Uterus (tissue), 4 donors: Measurements from ENCODE around the gene LRCH4. TPM values are rescaled to one million over a fixed set of nuclear protein-coding genes. Genes with fewer than 3 reads are reported as not detected.

Experiments
- DNase-seq, 2 donors: peaks; one replicate each; pipeline ENCODE4 v3.0.0-alpha.2; 2019 to 2020
- H3K27ac ChIP-seq, 2 donors: fragments of 200-600 bp; sonication (generic); 1 replicate in 1 of 2; 2 replicates in 1 of 2; pipeline ENCODE4 v1.5.1; 2016 to 2018
- H3K27me3 ChIP-seq, 2 donors: fragments of 200-600 bp; sonication (generic); one replicate each; pipeline ENCODE4 v1.5.1; 2018 to 2019; ENCODE audit warnings: control low read depth in 1 of 2
- H3K36me3 ChIP-seq, 2 donors: fragments of 200-600 bp; sonication (generic); one replicate each; pipeline ENCODE4 v1.5.1; 2019; ENCODE audit warnings: control low read depth in 1 of 2
- H3K4me1 ChIP-seq, 2 donors: fragments of 200-600 bp; sonication (generic); one replicate each; pipeline ENCODE4 v1.5.1; 2018 to 2019; ENCODE audit warnings: control low read depth in 1 of 2
- H3K4me3 ChIP-seq, 2 donors: fragments of 200-600 bp; sonication (generic); 1 replicate in 1 of 2; 2 replicates in 1 of 2; pipeline ENCODE4 v1.5.1; 2018 to 2019; ENCODE audit warnings: mild to moderate bottlenecking in 1 of 2
- H3K9me3 ChIP-seq, 2 donors: fragments of 200-600 bp; sonication (generic); one replicate each; pipeline ENCODE4 v1.5.1; 2019; ENCODE audit warnings: control low read depth in 1 of 2
- POLR2A ChIP-seq, 2 donors: fragments of 450-650 bp; IDR thresholded peaks; one replicate each; pipeline ENCODE4 v1.6.1; 2016; ENCODE audit warnings: antibody characterized with exemption in 2 of 2, mild to moderate bottlenecking in 1 of 2, moderate library complexity in 1 of 2
- intact Hi-C: fragments of 100-400 bp; cut with DNase I; formaldehyde crosslinking; loops from one replicate; pipeline ENCODE4 v1.15.1; 2023; ENCODE audit warnings: low total_unique reads
- total RNA-seq, 4 donors: library from RNA; depleted of rRNA in 3 of 4; stranded (reverse); fragments of >200 nt in 3 of 4; gene quantifications; one replicate each; pipeline versions ENCODE4 v1.1.0 to v1.2.4, GENCODE V29; 2014 to 2023
- TF ChIP-seq, protein P1 (sequence below), 4 experiments: fragments of 200-600 bp in 2 of 4; fragments of 450-650 bp in 2 of 4; sonication (generic) in 2 of 4; IDR thresholded peaks; one replicate each; pipeline ENCODE4 v1.5.1; 2016 to 2019; ENCODE audit warnings: antibody characterized with exemption in 4 of 4, mild to moderate bottlenecking in 2 of 4, moderate library complexity in 1 of 4
- donor health status: DM: yes; HTN: yes; CAD: no.

The LRCH4 gene
- total RNA-seq, 4 donors from 2014 or later, result 11.5 to 179 (median 56.8) TPM

DNA sequence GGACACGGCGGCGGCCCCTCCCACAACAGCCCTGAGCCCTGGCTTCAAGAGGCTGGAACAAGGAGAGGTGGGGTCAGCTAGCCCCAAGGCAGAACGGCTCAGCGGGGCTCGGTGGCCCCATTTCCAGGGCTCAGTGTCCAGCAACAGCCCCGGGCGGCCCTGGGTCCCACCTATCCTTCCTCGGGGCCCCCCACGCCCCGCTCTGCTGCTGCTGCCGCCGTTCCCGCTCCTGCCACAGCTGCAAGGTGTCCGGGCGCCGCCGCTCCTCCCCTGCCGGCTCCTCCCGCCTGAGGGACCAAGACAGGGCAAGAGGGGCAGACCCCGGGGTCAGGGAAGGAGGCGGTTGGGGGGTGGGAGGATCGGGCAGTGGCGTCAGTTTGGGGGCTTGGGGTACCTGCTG is 8.8 kb downstream of the LRCH4 start:
- Histone ChIP-seq H3K36me3 (no peaks in the 10 kb centered on the region), H3K4me1 (no peaks in the 10 kb centered on the region), H3K4me3 (no peak overlapping the region), H3K27me3 (no peaks in the 10 kb centered on the region), H3K9me3 (no peaks in the 10 kb centered on the region), H3K27ac (no peak overlapping the region)
- TF ChIP-seq, protein P1, sequence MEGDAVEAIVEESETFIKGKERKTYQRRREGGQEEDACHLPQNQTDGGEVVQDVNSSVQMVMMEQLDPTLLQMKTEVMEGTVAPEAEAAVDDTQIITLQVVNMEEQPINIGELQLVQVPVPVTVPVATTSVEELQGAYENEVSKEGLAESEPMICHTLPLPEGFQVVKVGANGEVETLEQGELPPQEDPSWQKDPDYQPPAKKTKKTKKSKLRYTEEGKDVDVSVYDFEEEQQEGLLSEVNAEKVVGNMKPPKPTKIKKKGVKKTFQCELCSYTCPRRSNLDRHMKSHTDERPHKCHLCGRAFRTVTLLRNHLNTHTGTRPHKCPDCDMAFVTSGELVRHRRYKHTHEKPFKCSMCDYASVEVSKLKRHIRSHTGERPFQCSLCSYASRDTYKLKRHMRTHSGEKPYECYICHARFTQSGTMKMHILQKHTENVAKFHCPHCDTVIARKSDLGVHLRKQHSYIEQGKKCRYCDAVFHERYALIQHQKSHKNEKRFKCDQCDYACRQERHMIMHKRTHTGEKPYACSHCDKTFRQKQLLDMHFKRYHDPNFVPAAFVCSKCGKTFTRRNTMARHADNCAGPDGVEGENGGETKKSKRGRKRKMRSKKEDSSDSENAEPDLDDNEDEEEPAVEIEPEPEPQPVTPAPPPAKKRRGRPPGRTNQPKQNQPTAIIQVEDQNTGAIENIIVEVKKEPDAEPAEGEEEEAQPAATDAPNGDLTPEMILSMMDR (IDR thresholded peaks at IDR 0.05), result no peak
- no peak for TF ChIP-seq POLR2A (IDR thresholded peaks at IDR 0.05)
- no peak for DNase-seq
- intact Hi-C loops, result no loop called here

DNA sequence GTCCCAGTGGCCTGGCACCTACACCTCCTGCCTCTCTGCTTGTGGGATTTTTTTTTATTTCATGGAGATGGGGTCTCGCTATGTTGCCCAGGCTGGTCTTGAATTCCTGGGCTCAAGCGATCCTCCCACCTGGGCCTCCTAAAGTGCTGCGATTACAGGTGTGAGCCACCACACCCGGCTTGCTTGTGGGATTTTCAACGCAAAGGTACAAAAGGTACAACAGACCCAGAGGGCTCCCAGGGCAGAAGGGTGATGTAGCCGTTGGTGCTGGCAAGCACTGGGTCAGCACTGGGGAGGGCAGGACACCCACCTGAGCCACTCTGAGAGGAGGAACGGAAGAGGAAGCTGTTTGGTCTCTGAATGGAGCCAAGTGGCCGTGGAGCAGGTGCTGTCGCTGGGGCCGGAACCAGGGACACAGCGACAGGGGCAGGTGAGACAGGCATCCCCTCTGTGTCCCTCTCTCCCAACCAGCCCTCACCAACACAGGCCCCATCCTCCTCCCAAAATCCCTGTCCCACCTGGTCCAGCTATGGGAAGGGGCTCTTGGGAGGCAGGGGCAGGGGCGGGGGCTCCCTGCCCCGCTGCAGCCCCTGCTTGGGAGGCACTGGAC is 9.4 kb downstream of the LRCH4 start:
- H3K4me3 ChIP-seq, result no peak overlapping the region

DNA sequence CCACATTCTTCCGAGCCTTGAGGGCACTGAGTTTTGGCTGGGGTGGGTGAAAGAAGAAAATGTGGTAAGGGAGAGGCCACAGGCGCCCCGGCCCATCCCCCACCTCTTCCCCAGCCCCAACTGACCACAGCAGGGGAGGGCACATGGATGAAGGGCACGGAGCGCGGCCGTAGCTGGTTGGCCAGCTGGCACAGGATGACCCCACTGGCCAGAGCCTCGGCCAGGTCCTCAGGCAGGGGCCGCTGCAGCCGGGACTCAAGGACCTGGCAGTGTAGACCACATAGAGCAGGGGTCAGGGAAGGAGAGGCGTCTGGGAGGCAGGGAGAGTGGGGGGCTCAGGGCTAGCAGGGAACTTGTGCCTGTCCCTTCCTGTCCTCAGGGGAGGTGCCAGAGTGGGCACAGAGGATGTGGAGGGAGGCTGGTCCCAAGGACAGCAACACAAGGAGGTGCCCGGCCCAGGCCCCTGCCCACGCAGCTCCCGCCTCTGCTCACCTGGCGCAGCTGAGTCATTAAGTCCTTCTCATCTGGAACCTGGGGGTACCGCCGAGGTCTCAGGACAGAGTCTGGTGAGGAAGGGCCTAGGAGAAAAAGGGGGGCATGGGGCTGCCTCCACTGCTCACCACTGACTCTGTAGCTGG is 10.1 kb downstream of the LRCH4 start:
- DNase-seq, result no peak
- TF ChIP-seq POLR2A (IDR thresholded peaks at IDR 0.05), result no peak
- TF ChIP-seq, protein P1 (IDR thresholded peaks at IDR 0.05), result no peak
- Histone ChIP-seq H3K36me3 (no peaks in the 10 kb centered on the region), H3K27me3 (no peaks in the 10 kb centered on the region), H3K4me1 (no peaks in the 10 kb centered on the region), H3K27ac (no peak overlapping the region), H3K4me3 (no peak overlapping the region), H3K9me3 (no peaks in the 10 kb centered on the region)
- intact Hi-C loops, result no loop called here

More for the DNA sequence above, 9.4 kb downstream of the LRCH4 start:
- Histone ChIP-seq H3K4me1 (no peaks in the 10 kb centered on the region), H3K27ac (no peak overlapping the region), H3K27me3 (no peaks in the 10 kb centered on the region), H3K36me3 (no peaks in the 10 kb centered on the region), H3K9me3 (no peaks in the 10 kb centered on the region)
- TF ChIP-seq, protein P1 (IDR thresholded peaks at IDR 0.05), result no peak
- no peak for TF ChIP-seq POLR2A (IDR thresholded peaks at IDR 0.05)
- DNase-seq, result no peak
- intact Hi-C loops, result no loop called here

DNA sequence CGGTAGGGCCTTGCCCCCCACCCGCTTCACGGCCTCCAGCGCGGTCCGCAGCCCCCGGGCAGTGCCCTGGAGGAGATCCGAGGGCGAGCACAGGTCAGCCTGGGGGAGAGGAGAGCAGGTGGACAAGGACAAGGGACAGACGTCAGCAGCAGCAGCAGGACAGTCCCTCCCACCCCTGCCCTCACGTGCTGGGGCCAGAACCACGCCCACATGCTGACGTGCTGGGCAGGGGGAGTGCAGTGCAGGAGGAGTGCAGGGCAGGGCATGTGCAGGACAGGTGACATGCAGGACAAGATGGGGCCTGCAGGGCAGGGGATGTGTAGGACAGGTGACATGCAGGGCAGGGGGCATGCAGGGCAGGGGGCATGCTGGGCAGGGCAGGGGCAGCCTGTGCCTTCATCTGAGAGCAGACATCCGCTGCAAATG is 10.7 kb downstream of the LRCH4 start:
- H3K36me3 ChIP-seq, result no peaks in the 10 kb centered on the region
- H3K27me3 ChIP-seq, result no peaks in the 10 kb centered on the region
- no peak for TF ChIP-seq POLR2A (IDR thresholded peaks at IDR 0.05)
- TF ChIP-seq, protein P1 (IDR thresholded peaks at IDR 0.05), result no peak
- H3K4me1 ChIP-seq, result peaks cover 0 to 3% of the 10 kb centered on the region in 2 donors
- no peak for DNase-seq
- intact Hi-C loops, result no loop called here
- no peak overlapping the region for H3K27ac ChIP-seq
- H3K9me3 ChIP-seq, result no peaks in the 10 kb centered on the region
- H3K4me3 ChIP-seq, result no peak overlapping the region

DNA sequence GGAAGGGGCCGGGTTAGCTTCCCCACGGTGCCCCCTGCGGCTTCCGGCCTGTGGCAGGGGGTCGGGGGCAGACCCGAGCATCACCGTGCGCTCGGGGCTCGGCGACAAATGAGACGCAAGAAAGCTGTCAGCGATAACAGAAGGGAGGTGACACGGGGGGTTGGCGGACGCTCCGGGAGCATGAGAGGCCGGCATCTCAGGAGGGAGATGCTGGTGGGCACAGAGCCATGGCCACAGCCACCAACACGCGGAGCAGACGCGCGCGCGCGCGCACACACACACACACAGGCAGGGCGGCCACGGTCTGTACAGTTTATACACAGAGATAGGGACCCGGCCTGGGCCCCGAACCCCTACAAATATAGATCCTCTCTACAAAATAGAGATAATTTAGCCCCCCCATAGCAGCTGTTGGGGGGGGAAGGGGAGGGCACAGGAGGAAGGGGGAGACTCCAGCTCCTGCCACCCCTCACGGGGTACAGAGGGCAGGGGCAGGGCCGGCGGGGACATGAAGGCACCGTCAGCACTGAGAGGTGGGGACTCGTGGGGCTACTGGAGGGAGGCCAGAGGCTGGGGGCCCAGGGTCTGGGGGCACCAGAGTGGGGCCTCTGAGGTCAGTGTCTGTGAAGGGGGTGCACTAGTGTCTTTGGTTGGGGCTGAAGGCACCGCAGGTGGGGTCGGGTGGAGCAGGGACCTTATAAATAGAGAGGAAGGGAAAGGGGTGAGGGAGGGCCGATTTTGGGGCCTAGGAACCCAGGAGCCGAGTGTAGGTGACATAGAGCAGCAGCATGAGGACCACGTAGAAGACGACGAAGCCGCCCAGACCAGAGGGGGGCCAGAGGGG is 11.3 kb downstream of the LRCH4 start:
- Histone ChIP-seq H3K4me3 (no peak overlapping the region), H3K27ac (no peak overlapping the region), H3K27me3 (no peaks in the 10 kb centered on the region), H3K4me1 (peaks cover 0 to 3% of the 10 kb centered on the region in 2 donors), H3K36me3 (no peaks in the 10 kb centered on the region), H3K9me3 (no peaks in the 10 kb centered on the region)
- intact Hi-C loops, result no loop called here
- TF ChIP-seq POLR2A (IDR thresholded peaks at IDR 0.05), result no peak
- TF ChIP-seq, protein P1 (IDR thresholded peaks at IDR 0.05), result no peak
- peak in 1 of 2 donors; percentile 23 for DNase-seq
